Measurements from ENCODE around the gene KREMEN1. TPM values are rescaled to one million over a fixed set of nuclear protein-coding genes. Genes with fewer than 3 reads are reported as not detected.

Gene KREMEN1
- total and polyA plus RNA-seq, 2 of the 4 experiments (the other 2 are of a cell fraction): 2.9 to 4.6 TPM

GRCh38 chr22:29149841-29150555, 77.2 kb downstream of the KREMEN1 start:
- H3K79me1 ChIP-seq (ENCODE audit: low read depth in 1 of 2, low read length in 2 of 2): no peaks in the 10 kb centered on the region
- no peak overlapping the region for H4K91ac ChIP-seq (ENCODE audit: insufficient read depth, low read depth, low read length)
- BruUV-seq (replicated peaks): no TSS peak
- H3K4me1 ChIP-seq (ENCODE audit: control insufficient read depth, insufficient read depth, low read length): no peaks in the 10 kb centered on the region; the same call in 1 of the 2 replicates
- no peaks in the 10 kb centered on the region for H4K20me1 ChIP-seq (ENCODE audit: insufficient read depth, low read length)
- H3K23ac ChIP-seq (ENCODE audit: low read depth, low read length): no peak overlapping the region
- ChIA-PET CTCF (interaction anchor here (0.6 to 0.9 kb wide), 2 partner anchors 108 to 370 kb away, joined by 3 to 4 read pairs; no protein-coding TSS in a partner anchor), POLR2A (ENCODE audit: unreplicated experiment) (no interaction called here)
- no peak overlapping the region for H4K8ac ChIP-seq (ENCODE audit: low read depth in 2 of 2, low read length in 2 of 2)
- no peaks in the 10 kb centered on the region for H3K36me3 ChIP-seq (ENCODE audit: control insufficient read depth, insufficient read depth, low read length)
- no peak overlapping the region for H3K56ac ChIP-seq (ENCODE audit: extremely low read depth, insufficient read depth, low read length)
- no peak overlapping the region for H2BK120ac ChIP-seq (ENCODE audit: low read depth, low read length)
- in situ Hi-C loops (cut with MboI; ENCODE audit: low sequenced_read_pairs) (loop anchor here (5.0 kb wide), 1 partner anchor 298 kb away; no protein-coding TSS in a partner anchor), intact Hi-C loops (cut with micrococcal nuclease) (loop anchor here (5.0 to 10.0 kb wide), 2 partner anchors 78 to 545 kb away; partner anchors contain the start of gene KREMEN1), dilution Hi-C loops (cut with HindIII; ENCODE audit: low sequenced_read_pairs, unreplicated experiment) (no loop called here)
- H2BK15ac ChIP-seq (ENCODE audit: low read depth, low read length): no peak overlapping the region
- no peak overlapping the region for H2AK9ac ChIP-seq (replicated peaks; ENCODE audit: low read depth, low read length, poor library complexity)
- H4K5ac ChIP-seq (ENCODE audit: low read depth, low read length): no peak overlapping the region
- no peaks in the 10 kb centered on the region for H3K9me1 ChIP-seq (ENCODE audit: insufficient read depth, low read length)
- DNase-seq: no peak
- no peak overlapping the region for H3K4me2 ChIP-seq (ENCODE audit: low read depth, low read length)
- H3K18ac ChIP-seq (ENCODE audit: low read depth, low read length): no peak overlapping the region
- H3K27me3 ChIP-seq (ENCODE audit: control insufficient read depth, insufficient read depth, low read length): no peaks in the 10 kb centered on the region; the same call in 1 of the 2 replicates
- TF ChIP-seq RCOR1 (IDR thresholded peaks at IDR 0.05; ENCODE audit: insufficient replicate concordance, low read length): no peak
- TF ChIP-seq RFX5 (IDR thresholded peaks at IDR 0.05; ENCODE audit: low read depth, low read length): no peak
- 69% methylated on average over 5 of the region's 16 CpGs; no CpG with 5 or more reads in 1 of the 2 experiments for WGBS, 2 experiments (ENCODE audit: extremely low coverage in 2 of 2, insufficient read length in 1 of 2)
- H3K9ac ChIP-seq (ENCODE audit: low read depth, low read length): no peak overlapping the region
- no peak for ATAC-seq (ENCODE audit: low read depth)
- H2BK5ac ChIP-seq (ENCODE audit: low read depth, low read length, poor library complexity, severe bottlenecking): no peak overlapping the region
- H3K4ac ChIP-seq (ENCODE audit: low read depth, low read length): no peak overlapping the region
- H3K4me3 ChIP-seq (ENCODE audit: insufficient read depth, low read depth, low read length): no peak overlapping the region
- no peak overlapping the region for H3K14ac ChIP-seq (replicated peaks; ENCODE audit: low read depth, low read length)
- H2BK20ac ChIP-seq (ENCODE audit: low read depth, low read length): no peak overlapping the region
- no peak overlapping the region for H2AFZ ChIP-seq (replicated peaks; ENCODE audit: low read length, poor library complexity)
- H3K9me3 ChIP-seq (ENCODE audit: control insufficient read depth, insufficient read depth, low read length): no peaks in the 10 kb centered on the region
- H2AK5ac ChIP-seq (ENCODE audit: low read depth, low read length): no peak overlapping the region
- no peak overlapping the region for H3K27ac ChIP-seq (ENCODE audit: insufficient read depth, low read length)
